Smooth muscle cell (in vitro differentiated cells): Measurements from ENCODE around the gene PABPC3. TPM values are rescaled to one million over a fixed set of nuclear protein-coding genes. Genes with fewer than 3 reads are reported as not detected.

Experiments
- DNase-seq: peaks from one replicate; lab custom pipeline; 2025; ENCODE audit not compliant: unreplicated experiment; lab: John Stamatoyannopoulos, UW
- H2AFZ ChIP-seq: fragments of 200-600 bp; sonication (generic); 2 replicates; pipeline ENCODE4 v1.6.0; 2016; ENCODE audit warnings: antibody characterized with exemption, low read depth, mild to moderate bottlenecking
- H3F3A ChIP-seq: fragments of 200-600 bp; sonication (generic); 2 replicates; pipeline ENCODE4 v1.6.0; 2017; ENCODE audit warnings: antibody characterized with exemption, low read depth
- H3K27ac ChIP-seq: fragments of 200-600 bp; sonication (generic); 2 replicates; pipeline ENCODE4 v1.5.1; 2016; ENCODE audit warnings: low read depth, mild to moderate bottlenecking
- H3K27me3 ChIP-seq: fragments of 200-600 bp; sonication (generic); 2 replicates; pipeline ENCODE4 v1.6.1; 2016; ENCODE audit warnings: low read depth, mild to moderate bottlenecking
- H3K36me3 ChIP-seq: fragments of 200-600 bp; sonication (generic); 2 replicates; pipeline ENCODE4 v1.5.1; 2016; ENCODE audit warnings: low read depth
- H3K4me1 ChIP-seq: fragments of 200-600 bp; sonication (generic); 2 replicates; pipeline ENCODE4 v1.5.1; 2016; ENCODE audit warnings: low read depth
- H3K4me2 ChIP-seq: fragments of 200-600 bp; sonication (generic); 2 replicates; pipeline ENCODE4 v1.6.0; 2016; ENCODE audit warnings: mild to moderate bottlenecking
- H3K4me3 ChIP-seq: fragments of 200-600 bp; sonication (generic); 2 replicates; pipeline ENCODE4 v1.5.1; 2016; ENCODE audit warnings: mild to moderate bottlenecking
- H3K79me2 ChIP-seq: fragments of 200-600 bp; sonication (generic); 2 replicates; pipeline ENCODE4 v1.6.0; 2016; ENCODE audit warnings: low read depth, mild to moderate bottlenecking
- H3K9ac ChIP-seq: fragments of 200-600 bp; sonication (generic); 2 replicates; pipeline ENCODE4 v1.6.0; 2016; ENCODE audit warnings: low read depth
- H3K9me3 ChIP-seq: fragments of 200-600 bp; sonication (generic); replicated peaks from 2 replicates; pipeline ENCODE4 v1.5.1; 2016; ENCODE audit warnings: low read depth
- H4K20me1 ChIP-seq: fragments of 200-600 bp; sonication (generic); 2 replicates; pipeline ENCODE4 v1.6.0; 2016; ENCODE audit warnings: low read depth
- WGBS: methylation state at CpG from one replicate; pipeline ENCODE4 v1.1.7; 2016; ENCODE audit warnings: low lambda C conversion rate; 5-methylcytosine and 5-hydroxymethylcytosine counted together
- polyA plus RNA-seq: library from polyadenylated mRNA; unstranded; fragments of >200 nt; fragmentation: Nextera tagmentation; extraction: Ambion mirVana; gene quantifications from 2 replicates; pipeline ENCODE4 v1.2.1, GENCODE V29; 2016
- total RNA-seq: library from RNA; depleted of rRNA; stranded (reverse); fragments of >200 nt; gene quantifications from 2 replicates; pipeline ENCODE4 v1.2.3, GENCODE V29; 2014
- TF ChIP-seq, protein P1 (sequence below): fragments of 200-600 bp; sonication (generic); IDR thresholded peaks from 2 replicates; pipeline ENCODE4 v1.5.1; 2017; ENCODE audit warnings: borderline replicate concordance, mild to moderate bottlenecking, antibody characterized with exemption; ENCODE audit not compliant: insufficient read depth, poor library complexity, severe bottlenecking

Gene PABPC3
- total and polyA plus RNA-seq, 2 experiments from 2014 or later = 0.04 to 0.05 TPM

DNA sequence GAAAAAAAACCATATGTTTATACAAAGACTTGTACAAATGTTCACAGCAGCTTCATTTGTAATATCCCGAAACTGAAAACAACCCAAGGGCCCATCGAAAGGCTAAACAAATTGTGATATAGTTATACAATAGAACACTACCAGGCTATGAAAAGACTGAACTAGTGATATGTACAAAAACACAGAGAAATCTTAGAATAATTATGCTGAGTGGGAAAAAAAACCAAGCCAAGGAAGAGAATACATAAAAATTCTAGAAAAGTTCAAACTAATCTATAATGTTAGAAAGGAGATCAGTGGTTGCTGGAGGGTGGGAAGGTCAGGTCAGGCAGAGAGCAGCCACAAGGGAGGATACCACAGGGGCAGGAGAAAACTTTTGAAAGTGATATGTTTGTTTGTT, 7.8 kb downstream of the PABPC3 start:
- Histone ChIP-seq H3K4me1 (no peaks in the 10 kb centered on the region), H4K20me1 (no peaks in the 10 kb centered on the region), H3K36me3 (no peaks in the 10 kb centered on the region), H3K79me2 (no peaks in the 10 kb centered on the region), H3K27ac (no peak overlapping the region), H2AFZ (no peak overlapping the region), H3K9ac (no peak overlapping the region), H3K4me3 (no peak overlapping the region), H3K9me3 (no peaks in the 10 kb centered on the region), H3K4me2 (no peak overlapping the region), H3F3A (no peaks in the 10 kb centered on the region), H3K27me3 (no peaks in the 10 kb centered on the region)
- DNase-seq = no peak
- TF ChIP-seq, protein P1, sequence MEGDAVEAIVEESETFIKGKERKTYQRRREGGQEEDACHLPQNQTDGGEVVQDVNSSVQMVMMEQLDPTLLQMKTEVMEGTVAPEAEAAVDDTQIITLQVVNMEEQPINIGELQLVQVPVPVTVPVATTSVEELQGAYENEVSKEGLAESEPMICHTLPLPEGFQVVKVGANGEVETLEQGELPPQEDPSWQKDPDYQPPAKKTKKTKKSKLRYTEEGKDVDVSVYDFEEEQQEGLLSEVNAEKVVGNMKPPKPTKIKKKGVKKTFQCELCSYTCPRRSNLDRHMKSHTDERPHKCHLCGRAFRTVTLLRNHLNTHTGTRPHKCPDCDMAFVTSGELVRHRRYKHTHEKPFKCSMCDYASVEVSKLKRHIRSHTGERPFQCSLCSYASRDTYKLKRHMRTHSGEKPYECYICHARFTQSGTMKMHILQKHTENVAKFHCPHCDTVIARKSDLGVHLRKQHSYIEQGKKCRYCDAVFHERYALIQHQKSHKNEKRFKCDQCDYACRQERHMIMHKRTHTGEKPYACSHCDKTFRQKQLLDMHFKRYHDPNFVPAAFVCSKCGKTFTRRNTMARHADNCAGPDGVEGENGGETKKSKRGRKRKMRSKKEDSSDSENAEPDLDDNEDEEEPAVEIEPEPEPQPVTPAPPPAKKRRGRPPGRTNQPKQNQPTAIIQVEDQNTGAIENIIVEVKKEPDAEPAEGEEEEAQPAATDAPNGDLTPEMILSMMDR = no peak
- 90% methylated on average over 2 of the region's 2 CpGs for WGBS

- Histone ChIP-seq H3K4me3 (no peak overlapping the region), H3K4me1 (no peaks in the 10 kb centered on the region), H3K9me3 (no peaks in the 10 kb centered on the region), H3K27me3 (no peaks in the 10 kb centered on the region), H3K36me3 (no peaks in the 10 kb centered on the region), H3K27ac (no peak overlapping the region), H3K79me2 (no peaks in the 10 kb centered on the region), H2AFZ (no peak overlapping the region), H3F3A (no peaks in the 10 kb centered on the region), H3K4me2 (no peak overlapping the region), H3K9ac (no peak overlapping the region), H4K20me1 (no peaks in the 10 kb centered on the region)
- TF ChIP-seq, protein P1 = no peak
- no peak for DNase-seq
- 79% methylated on average over 5 of the region's 5 CpGs for WGBS
Observed at GRCh38 chr13:25109341-25109740, 13.4 kb downstream of the PABPC3 start.

- Histone ChIP-seq H3K79me2 (no peaks in the 10 kb centered on the region), H3K4me1 (no peaks in the 10 kb centered on the region), H3K9me3 (no peaks in the 10 kb centered on the region), H3K27me3 (no peaks in the 10 kb centered on the region), H2AFZ (no peak overlapping the region), H4K20me1 (no peaks in the 10 kb centered on the region), H3F3A (no peaks in the 10 kb centered on the region), H3K9ac (peak overlapping the region; percentile 16), H3K4me3 (no peak overlapping the region), H3K4me2 (no peak overlapping the region), H3K27ac (peak overlapping the region; percentile 66), H3K36me3 (no peaks in the 10 kb centered on the region)
- DNase-seq = no peak
- TF ChIP-seq, protein P1 = no peak
- 38% methylated on average over 1 of the region's 1 CpG for WGBS
Observed at GRCh38 chr13:25110956-25111584, 15.1 kb downstream of the PABPC3 start.

DNA sequence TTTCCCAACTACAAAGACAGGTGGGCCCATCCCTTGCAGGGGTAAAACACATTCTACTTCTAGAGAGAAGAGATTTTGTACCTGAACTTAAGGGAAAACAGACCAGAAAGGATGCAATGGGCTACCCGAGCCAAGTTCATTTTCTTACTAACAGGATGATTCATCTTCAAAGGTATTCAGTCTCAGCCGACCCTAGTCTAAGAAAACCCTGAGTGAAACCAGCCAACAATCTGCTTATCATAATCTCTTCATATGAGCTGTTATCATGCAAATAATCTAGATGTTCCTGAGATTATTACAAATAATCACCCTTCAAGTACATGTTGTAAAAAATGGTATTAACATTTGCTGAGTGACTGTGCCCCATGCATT, 15.6 kb downstream of the PABPC3 start:
- H3K4me3 ChIP-seq = no peak overlapping the region
- H3K9ac ChIP-seq = peak overlapping the region; percentile 16
- no peaks in the 10 kb centered on the region for H3K36me3 ChIP-seq
- H3K4me2 ChIP-seq = no peak overlapping the region
- no peaks in the 10 kb centered on the region for H4K20me1 ChIP-seq
- H3K79me2 ChIP-seq = no peaks in the 10 kb centered on the region
- H3K4me1 ChIP-seq = no peaks in the 10 kb centered on the region
- TF ChIP-seq, protein P1 = no peak
- H3K27ac ChIP-seq = peak overlapping the region; percentile 66
- H3K9me3 ChIP-seq = no peaks in the 10 kb centered on the region
- no peaks in the 10 kb centered on the region for H3F3A ChIP-seq
- H3K27me3 ChIP-seq = no peaks in the 10 kb centered on the region
- DNase-seq = no peak
- 13% methylated on average over 2 of the region's 2 CpGs for WGBS
- no peak overlapping the region for H2AFZ ChIP-seq
